H1 (cell line): ENCODE measurements around the gene PKP1.

Experiments
- POLR2AphosphoS5 ChIP-seq: IDR thresholded peaks from 2 replicates; pipeline ENCODE4 v1.6.1; 2011; ENCODE audit warnings: low read depth, low read length
- SP1 ChIP-seq: IDR thresholded peaks from 2 replicates; pipeline ENCODE4 v1.6.1; 2011; ENCODE audit warnings: low read depth, low read length

DNA sequence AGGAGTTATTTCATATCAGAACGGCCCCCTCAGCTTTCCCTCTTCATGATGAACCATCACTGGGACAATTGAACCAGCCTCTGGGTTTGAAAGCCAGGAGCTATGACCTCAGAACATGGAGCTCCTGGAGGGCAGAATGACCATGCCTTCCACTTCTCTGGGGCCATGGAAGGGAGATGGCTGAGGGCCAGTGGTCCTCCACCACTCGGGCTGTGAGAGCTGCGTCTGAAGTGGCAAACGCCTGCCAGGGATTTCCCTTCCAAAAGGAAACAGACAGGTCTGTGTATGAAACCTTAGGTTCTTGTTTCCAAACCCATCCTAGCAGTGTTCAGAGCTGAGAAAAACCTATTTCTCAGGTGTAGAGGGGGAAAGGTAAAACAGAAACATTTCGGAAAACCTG is 22.5 kb downstream of the PKP1 start:
- no peak for TF ChIP-seq SP1
- TF ChIP-seq POLR2AphosphoS5, result no peak
